Naive thymus-derived CD8-positive, alpha-beta T cell (primary cell): Measurements from ENCODE around the gene PRR27. TPM values are rescaled to one million over a fixed set of nuclear protein-coding genes. Genes with fewer than 3 reads are reported as not detected.

Experiments used
- ATAC-seq, 2 donors: fragments of 150-1000 bp; cut with Tn5 transposase in 1 of 2; sonication (Bioruptor Pico), chemical (Tn5 transposase) in 1 of 2; 1 replicate in 1 of 2; 2 replicates in 1 of 2; pipeline ENCODE4 v1.10.0; 2021; ENCODE audit warnings: mild to moderate bottlenecking in 2 of 2, moderate library complexity in 2 of 2
- POLR2A ChIA-PET: fragments of 350-600 bp; sonication (Branson Sonifier 250); formaldehyde crosslinking; loops from one replicate; lab custom pipeline; 2021; ENCODE audit warnings: antibody characterized with exemption; lab: Charles Lee
- DNase-seq, 10 donors: peaks; one replicate each; pipeline versions ENCODE4 v3.0.0 to v3.0.0-alpha.2; 2020 to 2022
- H3K27ac Mint-ChIP-seq, 10 donors: one replicate each; pipeline ENCODE4 v1.8.0; 2020 to 2022; ENCODE audit warnings: mild to moderate bottlenecking in 10 of 10, mixed read lengths in 10 of 10, moderate library complexity in 4 of 10, inconsistent platforms in 1 of 10
- H3K27me3 Mint-ChIP-seq, 5 donors: one replicate each; pipeline ENCODE4 v1.8.0; 2021 to 2022; ENCODE audit warnings: mixed read lengths in 5 of 5
- H3K36me3 Mint-ChIP-seq, 3 donors: one replicate each; pipeline ENCODE4 v1.8.0; 2020 to 2022; ENCODE audit warnings: mixed read lengths in 3 of 3, mild to moderate bottlenecking in 2 of 3, inconsistent platforms in 1 of 3
- H3K4me1 Mint-ChIP-seq, 4 donors: one replicate each; pipeline ENCODE4 v1.8.0; 2021 to 2022; ENCODE audit warnings: mixed read lengths in 4 of 4
- H3K4me3 Mint-ChIP-seq, 10 donors: one replicate each; pipeline ENCODE4 v1.8.0; 2020 to 2022; ENCODE audit warnings: mild to moderate bottlenecking in 10 of 10, mixed read lengths in 10 of 10, moderate library complexity in 6 of 10, inconsistent platforms in 1 of 10
- H3K9me3 Mint-ChIP-seq, 9 donors: one replicate each; pipeline ENCODE4 v1.8.0; 2020 to 2022; ENCODE audit warnings: mixed read lengths in 9 of 9, mild to moderate bottlenecking in 3 of 9, inconsistent platforms in 1 of 9, moderate library complexity in 1 of 9
- polyA plus RNA-seq, 3 donors: library from polyadenylated mRNA; unstranded; fragments of 300-500 nt; fragmentation: Illumina TruSeq; gene quantifications; one replicate each; pipeline ENCODE4 v1.2.3, GENCODE V29; 2021
- total RNA-seq, 8 experiments: library from RNA in 2 of 8; stranded (reverse) in 2 of 8; gene quantifications; one replicate each; pipeline ENCODE4 v1.2.3 and lab custom pipeline; 2021 to 2026

Gene PRR27
- total RNA-seq, result not detected
- polyA plus RNA-seq, result not detected
- 0 to 0.09 (median 0) reads per million in 6 experiments for total RNA-seq (lab: John Stamatoyannopoulos, UW)

DNA sequence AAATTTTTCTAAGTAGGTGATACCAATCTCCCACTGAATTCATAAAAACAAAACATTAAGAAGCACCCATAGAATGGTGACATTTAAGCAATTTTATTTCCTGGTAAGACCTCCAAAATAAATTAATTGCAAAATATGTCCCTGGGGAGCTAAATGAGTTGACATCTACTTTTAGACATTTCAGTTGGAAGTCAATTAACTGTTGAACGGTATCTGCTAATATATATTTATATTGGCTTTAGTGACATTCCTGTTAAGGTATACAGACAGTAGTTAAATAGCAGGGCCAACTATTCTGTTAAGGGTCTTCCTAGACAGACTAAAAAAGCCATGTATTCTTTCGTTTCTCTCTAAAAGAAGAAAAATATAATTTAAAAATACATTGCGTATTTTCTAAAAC is at the start of gene PRR27:
TSS of gene PRR27 (plus strand) at position 301 of the 400 bp plus-strand sequence. CDS start 139 bp downstream, outside the sequence.
- no peaks in the 10 kb centered on the region for H3K27me3 Mint-ChIP-seq
- no peak for ATAC-seq

DNA sequence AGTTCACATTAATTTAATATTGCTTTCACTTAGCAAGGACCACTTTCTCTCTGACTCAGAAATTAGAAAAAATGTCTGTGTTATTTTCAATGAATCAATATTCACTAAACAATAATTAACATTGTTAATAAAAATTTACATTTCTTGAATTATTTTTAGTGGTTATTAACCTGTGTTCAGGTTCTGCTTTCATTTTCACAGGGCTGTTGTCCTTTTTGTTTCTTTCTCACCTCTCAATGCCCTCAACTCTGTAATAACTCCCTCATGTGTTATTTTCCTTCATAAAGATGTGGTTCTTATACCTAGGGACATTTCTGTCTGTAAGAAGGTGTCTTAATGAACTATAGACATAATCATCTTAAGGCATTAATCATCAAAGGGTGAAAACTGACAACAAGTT is 43.1 kb upstream of the PRR27 start:
- Mint-ChIP-seq H3K9me3 (peaks cover 0 to 6% (median 2%) of the 10 kb centered on the region in 9 donors), H3K4me3 (no peak overlapping the region), H3K27ac (no peak overlapping the region), H3K36me3 (no peaks in the 10 kb centered on the region), H3K27me3 (no peaks in the 10 kb centered on the region), H3K4me1 (no peaks in the 10 kb centered on the region)
- POLR2A ChIA-PET, result no interaction called here
- ATAC-seq (no peak), DNase-seq (no peak)

More for the DNA sequence above, at the start of gene PRR27:
- Mint-ChIP-seq H3K27ac (no peak within 1 kb of the TSS), H3K4me1 (no peaks in the 10 kb centered on the region), H3K9me3 (no peaks in the 10 kb centered on the region), H3K36me3 (no peaks in the 10 kb centered on the region), H3K4me3 (no peak within 1 kb of the TSS)
- POLR2A ChIA-PET, result no interaction called here
- DNase-seq, result no peak

DNA sequence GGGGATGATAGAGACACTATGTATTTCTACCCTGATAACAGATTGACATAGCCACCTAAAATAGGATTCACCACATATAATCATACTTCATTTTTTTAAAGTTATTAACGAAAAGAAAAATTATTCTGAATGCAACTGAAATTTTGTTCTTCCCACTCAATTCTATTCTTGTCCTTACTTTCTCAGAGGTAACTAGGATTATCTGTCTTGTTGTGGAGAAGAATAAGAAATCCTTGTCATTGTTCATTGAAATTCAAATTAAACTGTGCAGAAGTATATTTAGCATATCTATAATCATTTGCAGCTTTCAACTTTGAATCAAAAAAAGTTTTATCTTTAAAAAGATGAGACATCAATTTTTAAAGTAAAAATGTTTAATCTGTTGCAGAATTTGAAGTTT is 40.4 kb upstream of the PRR27 start:
- no peaks in the 10 kb centered on the region for H3K4me1 Mint-ChIP-seq
- no peak overlapping the region for H3K27ac Mint-ChIP-seq
- POLR2A ChIA-PET, result no interaction called here
- H3K27me3 Mint-ChIP-seq, result no peaks in the 10 kb centered on the region
- H3K9me3 Mint-ChIP-seq, result peaks cover 0 to 6% (median 0%) of the 10 kb centered on the region in 9 donors
- DNase-seq, result no peak
- H3K36me3 Mint-ChIP-seq, result no peaks in the 10 kb centered on the region
- H3K4me3 Mint-ChIP-seq, result no peak overlapping the region
- ATAC-seq, result no peak

DNA sequence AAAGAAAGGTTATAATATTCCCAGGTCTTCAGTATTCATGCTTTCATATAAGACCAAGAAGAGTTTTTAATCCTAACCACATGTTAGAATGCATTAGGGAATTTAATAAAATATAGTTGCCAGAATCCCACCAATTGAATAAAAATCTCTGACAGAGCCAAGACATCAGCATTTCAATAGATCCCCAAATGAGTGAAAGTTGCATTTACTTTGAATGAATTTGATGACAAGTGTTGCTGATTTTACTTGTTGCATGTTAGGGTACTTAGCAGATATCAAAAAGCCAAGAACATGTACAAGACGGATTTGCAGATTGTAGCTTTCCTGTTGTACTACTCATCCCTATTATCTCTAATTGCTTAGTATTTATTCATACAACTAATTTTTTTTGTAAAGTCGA is 39.9 kb upstream of the PRR27 start:
- peaks cover 0 to 6% (median 0%) of the 10 kb centered on the region in 9 donors for H3K9me3 Mint-ChIP-seq
- no peak overlapping the region for H3K27ac Mint-ChIP-seq
- H3K4me1 Mint-ChIP-seq, result no peaks in the 10 kb centered on the region
- H3K27me3 Mint-ChIP-seq, result no peaks in the 10 kb centered on the region
- no peak overlapping the region for H3K4me3 Mint-ChIP-seq
- no peak for DNase-seq
- POLR2A ChIA-PET, result no interaction called here
- ATAC-seq, result no peak
- no peaks in the 10 kb centered on the region for H3K36me3 Mint-ChIP-seq

DNA sequence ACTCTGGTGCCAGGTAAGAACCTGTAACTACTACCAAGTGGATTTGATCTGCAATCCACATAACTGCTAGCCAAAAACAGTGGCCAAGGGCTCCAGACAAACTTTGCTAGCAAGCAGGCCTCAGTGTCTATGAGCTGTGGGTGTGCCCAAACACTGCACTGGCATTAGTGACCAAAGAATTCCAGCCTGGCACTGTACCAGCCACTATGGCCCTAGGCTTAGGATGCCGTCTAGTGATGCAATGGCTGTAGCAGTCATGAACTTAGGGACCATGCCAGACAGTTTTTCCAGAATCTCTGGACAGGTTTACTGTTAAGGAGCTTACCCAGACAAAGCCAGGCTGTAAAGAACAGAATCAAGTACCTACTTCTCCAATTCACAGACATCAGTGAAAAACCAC is 33.7 kb upstream of the PRR27 start:
- DNase-seq (no peak), ATAC-seq (no peak)
- H3K9me3 Mint-ChIP-seq, result peaks cover 0 to 8% (median under 1%) of the 10 kb centered on the region in 9 donors
- H3K27me3 Mint-ChIP-seq, result peaks cover 0 to 4% (median 0%) of the 10 kb centered on the region in 5 donors
- H3K27ac Mint-ChIP-seq, result no peak overlapping the region
- POLR2A ChIA-PET, result no interaction called here
- no peaks in the 10 kb centered on the region for H3K4me1 Mint-ChIP-seq
- H3K36me3 Mint-ChIP-seq, result no peaks in the 10 kb centered on the region
- H3K4me3 Mint-ChIP-seq, result no peak overlapping the region

DNA sequence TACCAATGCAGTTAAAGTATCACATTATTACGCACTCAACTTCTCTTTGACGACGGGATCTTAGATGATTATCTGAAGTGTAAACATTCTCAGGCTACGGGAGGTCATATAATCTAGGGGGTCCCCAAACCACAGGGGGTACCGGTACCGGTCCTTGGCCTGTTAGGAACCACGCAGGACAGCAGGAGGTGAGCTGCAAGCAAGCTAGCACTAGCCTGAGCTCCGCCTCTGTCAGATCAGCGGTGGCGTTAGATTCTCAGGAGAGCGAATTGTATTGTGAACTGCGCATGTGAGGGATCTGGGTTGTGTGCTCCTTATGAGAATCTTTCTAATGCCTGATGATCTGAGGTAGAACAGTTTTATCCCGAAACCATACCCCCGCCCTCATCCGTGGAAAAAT is 20.6 kb upstream of the PRR27 start:
- Mint-ChIP-seq H3K4me1 (no peaks in the 10 kb centered on the region), H3K4me3 (no peak overlapping the region), H3K9me3 (peaks cover 0 to 2% (median 0%) of the 10 kb centered on the region in 9 donors), H3K36me3 (no peaks in the 10 kb centered on the region), H3K27ac (no peak overlapping the region), H3K27me3 (no peaks in the 10 kb centered on the region)
- ATAC-seq (no peak), DNase-seq (no peak)
- POLR2A ChIA-PET, result no interaction called here

DNA sequence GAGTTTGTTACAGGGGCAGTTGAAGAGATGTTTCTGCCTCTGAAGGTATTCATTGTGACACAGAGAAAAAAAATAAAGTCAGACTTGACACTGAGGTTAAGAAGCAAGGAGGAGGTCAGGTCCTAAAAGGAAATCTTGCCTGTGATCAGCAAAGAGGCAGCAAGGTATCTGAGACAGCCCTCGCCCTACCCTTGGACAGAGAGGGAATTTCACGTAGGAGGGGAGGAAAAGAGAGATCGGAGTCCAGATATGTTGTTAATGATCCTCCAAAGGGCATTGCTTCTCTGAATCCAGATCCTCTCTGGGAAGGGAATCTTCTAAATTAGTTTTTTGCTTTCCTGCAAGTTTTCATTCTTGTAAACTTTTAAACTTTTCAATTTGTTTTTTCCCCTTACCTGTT is 15.3 kb upstream of the PRR27 start:
- Mint-ChIP-seq H3K36me3 (no peaks in the 10 kb centered on the region), H3K4me1 (no peaks in the 10 kb centered on the region)

DNA sequence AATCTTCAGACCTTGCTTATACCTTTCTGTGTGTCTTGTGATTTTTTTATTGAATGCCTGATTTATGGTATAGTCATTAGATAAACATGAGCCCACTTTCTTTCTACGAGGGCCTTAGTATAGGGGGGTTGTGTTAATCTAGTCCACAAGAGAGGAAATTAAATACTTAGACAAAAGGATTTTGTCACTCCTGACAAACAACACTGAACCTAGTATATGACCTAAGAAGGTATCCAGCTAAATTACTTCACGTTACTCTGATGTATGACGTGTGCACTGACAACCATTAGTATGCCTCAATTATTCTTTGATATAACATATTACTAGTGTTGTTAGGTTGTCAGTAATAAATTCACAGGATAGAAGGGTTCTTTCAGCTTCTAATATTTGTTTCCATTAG is 2.8 kb upstream of the PRR27 start:
- Mint-ChIP-seq H3K4me3 (no peak overlapping the region), H3K4me1 (no peaks in the 10 kb centered on the region), H3K36me3 (no peaks in the 10 kb centered on the region), H3K27me3 (no peaks in the 10 kb centered on the region), H3K9me3 (no peaks in the 10 kb centered on the region), H3K27ac (no peak overlapping the region)
- POLR2A ChIA-PET, result no interaction called here
- ATAC-seq, result no peak
- DNase-seq, result no peak

More for the DNA sequence above, 15.3 kb upstream of the PRR27 start:
- Mint-ChIP-seq H3K9me3 (peaks cover 0 to 2% (median 0%) of the 10 kb centered on the region in 9 donors), H3K4me3 (no peak overlapping the region), H3K27me3 (no peaks in the 10 kb centered on the region), H3K27ac (no peak overlapping the region)
- DNase-seq (no peak), ATAC-seq (no peak)
- POLR2A ChIA-PET, result no interaction called here

DNA sequence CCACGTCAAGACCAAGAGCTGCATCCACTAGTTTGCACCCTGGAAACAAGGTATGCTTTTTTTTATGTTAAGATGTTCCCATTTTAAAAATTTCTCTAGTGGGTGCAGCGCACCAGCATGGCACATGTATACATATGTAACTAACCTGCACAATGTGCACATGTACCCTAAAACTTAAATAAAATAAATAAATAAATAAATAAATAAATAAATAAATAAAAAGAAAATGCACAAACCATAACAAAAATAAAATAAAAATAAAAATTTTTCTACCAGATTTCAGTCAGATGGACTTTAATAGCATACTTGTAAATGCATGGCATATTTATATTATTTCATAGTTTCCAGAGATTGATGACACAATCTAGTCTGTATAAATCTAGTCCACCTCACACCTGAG is 1.9 kb upstream of the PRR27 start:
- POLR2A ChIA-PET, result no interaction called here
- no peaks in the 10 kb centered on the region for H3K27me3 Mint-ChIP-seq
- no peak overlapping the region for H3K4me3 Mint-ChIP-seq
- H3K9me3 Mint-ChIP-seq, result no peaks in the 10 kb centered on the region
- DNase-seq (no peak), ATAC-seq (no peak)
- no peak overlapping the region for H3K27ac Mint-ChIP-seq
- H3K36me3 Mint-ChIP-seq, result no peaks in the 10 kb centered on the region
- H3K4me1 Mint-ChIP-seq, result no peaks in the 10 kb centered on the region

DNA sequence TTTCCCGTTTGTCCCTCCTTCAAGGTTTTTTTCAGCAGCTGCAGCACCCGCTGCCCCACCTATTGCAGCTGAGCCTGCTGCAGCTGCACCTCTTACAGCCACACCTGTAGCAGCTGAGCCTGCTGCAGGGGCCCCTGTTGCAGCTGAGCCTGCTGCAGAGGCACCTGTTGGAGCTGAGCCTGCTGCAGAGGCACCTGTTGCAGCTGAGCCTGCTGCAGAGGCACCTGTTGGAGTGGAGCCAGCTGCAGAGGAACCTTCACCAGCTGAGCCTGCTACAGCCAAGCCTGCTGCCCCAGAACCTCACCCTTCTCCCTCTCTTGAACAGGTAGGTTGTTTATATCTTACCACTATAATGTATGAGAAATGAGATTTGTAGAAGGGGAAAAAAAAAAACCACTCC is 4.5 kb downstream of the PRR27 start:
- H3K36me3 Mint-ChIP-seq, result no peaks in the 10 kb centered on the region

DNA sequence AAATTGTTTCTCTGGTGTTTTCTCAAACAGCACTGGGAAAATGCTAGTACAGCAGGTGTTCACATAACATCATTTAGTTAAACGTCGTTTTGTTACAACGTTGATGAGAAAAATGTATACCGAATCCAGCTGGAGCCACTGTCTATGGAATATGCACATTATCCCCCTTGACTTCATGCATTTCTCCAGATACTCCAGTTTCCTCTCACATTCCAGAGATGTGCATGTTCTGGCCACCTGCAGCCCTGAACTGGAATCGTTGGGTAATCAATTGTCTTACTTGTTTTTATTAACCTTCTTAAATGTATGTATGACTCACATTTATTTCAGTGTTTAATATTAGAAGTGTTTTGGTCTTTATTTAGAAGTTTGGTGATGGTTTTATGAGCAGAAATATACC is 23.1 kb downstream of the PRR27 start:
- H3K36me3 Mint-ChIP-seq, result no peaks in the 10 kb centered on the region
- POLR2A ChIA-PET, result no interaction called here
- ATAC-seq (no peak), DNase-seq (no peak)
- no peak overlapping the region for H3K4me3 Mint-ChIP-seq
- H3K27me3 Mint-ChIP-seq, result peaks cover 0 to 3% (median 0%) of the 10 kb centered on the region in 5 donors
- H3K4me1 Mint-ChIP-seq, result no peaks in the 10 kb centered on the region
- no peaks in the 10 kb centered on the region for H3K9me3 Mint-ChIP-seq
- H3K27ac Mint-ChIP-seq, result no peak overlapping the region

More for the DNA sequence above, 4.5 kb downstream of the PRR27 start:
- DNase-seq (no peak), ATAC-seq (no peak)
- no peaks in the 10 kb centered on the region for H3K4me1 Mint-ChIP-seq
- no peak overlapping the region for H3K27ac Mint-ChIP-seq
- H3K4me3 Mint-ChIP-seq, result no peak overlapping the region
- H3K9me3 Mint-ChIP-seq, result no peaks in the 10 kb centered on the region
- no peaks in the 10 kb centered on the region for H3K27me3 Mint-ChIP-seq
- POLR2A ChIA-PET, result no interaction called here

DNA sequence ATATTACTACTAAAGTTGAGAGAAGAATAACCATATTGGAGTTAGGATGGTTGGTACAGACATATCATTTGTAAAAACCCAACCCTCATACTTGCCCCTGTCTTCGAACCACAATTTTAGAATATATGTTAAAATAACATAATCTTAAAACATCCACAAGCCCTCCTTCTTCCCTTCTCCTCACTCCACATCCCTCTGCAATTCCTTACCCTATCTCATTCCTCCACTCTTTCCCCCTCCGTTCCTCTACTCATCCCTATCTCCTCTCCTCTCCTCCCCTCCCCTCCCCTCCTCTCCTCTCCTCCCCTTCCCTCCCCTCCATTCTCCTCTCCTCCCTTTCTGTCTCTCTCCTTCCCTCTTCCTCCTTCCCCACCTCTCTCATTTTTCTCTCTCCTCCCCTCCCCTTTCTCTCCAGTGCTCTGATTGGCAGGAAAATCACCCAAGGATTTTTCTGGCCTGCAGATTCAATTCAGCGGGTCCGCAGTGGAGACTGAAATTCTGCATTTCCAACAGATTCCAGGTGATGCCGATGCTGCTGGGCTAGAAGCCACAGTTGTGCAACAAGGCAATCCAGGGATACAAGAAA is 24.1 kb downstream of the PRR27 start:
- H3K27ac Mint-ChIP-seq, result no peak overlapping the region
- no peak overlapping the region for H3K4me3 Mint-ChIP-seq
- ATAC-seq, result no peak
- peaks cover 0 to 4% (median 0%) of the 10 kb centered on the region in 5 donors for H3K27me3 Mint-ChIP-seq
- no peaks in the 10 kb centered on the region for H3K36me3 Mint-ChIP-seq
- DNase-seq, result no peak
- no peaks in the 10 kb centered on the region for H3K4me1 Mint-ChIP-seq
- H3K9me3 Mint-ChIP-seq, result no peaks in the 10 kb centered on the region
- POLR2A ChIA-PET, result no interaction called here

DNA sequence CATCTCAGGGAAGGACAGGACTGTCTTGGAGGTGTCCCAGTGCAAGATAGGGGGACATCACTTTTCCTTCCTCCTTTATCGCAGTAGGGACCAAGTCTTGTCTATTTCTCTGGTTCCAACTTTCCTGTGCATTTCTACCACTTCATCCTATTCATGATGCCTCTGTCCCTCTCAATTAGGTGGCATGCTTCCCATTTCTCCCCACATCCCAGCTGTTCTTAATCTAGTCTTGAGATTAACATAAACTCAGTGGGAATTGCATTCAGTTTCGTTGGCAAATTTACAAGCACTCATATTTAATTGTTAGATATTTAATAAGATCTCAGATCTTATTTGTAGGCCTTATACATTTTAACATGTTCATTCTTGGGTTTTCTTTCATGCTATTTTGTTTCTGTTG is 25.8 kb downstream of the PRR27 start:
- no peaks in the 10 kb centered on the region for H3K36me3 Mint-ChIP-seq
- ATAC-seq (no peak), DNase-seq (no peak)
- H3K9me3 Mint-ChIP-seq, result no peaks in the 10 kb centered on the region
- H3K27ac Mint-ChIP-seq, result no peak overlapping the region
- no peak overlapping the region for H3K4me3 Mint-ChIP-seq
- POLR2A ChIA-PET, result no interaction called here
- H3K4me1 Mint-ChIP-seq, result no peaks in the 10 kb centered on the region
- H3K27me3 Mint-ChIP-seq, result peaks cover 0 to 7% (median 0%) of the 10 kb centered on the region in 5 donors

DNA sequence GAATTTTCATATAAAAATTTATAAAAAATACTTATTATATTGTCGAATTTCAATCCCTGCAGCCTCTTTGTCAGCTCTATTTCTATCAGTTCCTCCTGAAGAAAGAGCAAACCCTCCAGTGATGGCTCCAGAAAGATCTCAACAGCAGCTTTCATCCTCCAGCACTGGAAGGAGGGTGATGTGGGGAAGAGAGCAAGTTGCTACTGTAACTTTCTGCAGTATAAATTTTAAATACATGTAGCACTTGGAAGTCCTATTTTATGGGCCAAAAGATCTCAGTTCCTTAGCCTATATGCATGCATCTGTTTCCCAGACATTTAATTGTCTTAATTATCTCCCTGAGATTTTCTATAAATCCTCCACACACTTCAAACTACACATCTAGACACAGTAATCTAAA is 27.8 kb downstream of the PRR27 start:
- Mint-ChIP-seq H3K9me3 (no peaks in the 10 kb centered on the region), H3K27me3 (peaks cover 0 to 8% (median 0%) of the 10 kb centered on the region in 5 donors), H3K36me3 (no peaks in the 10 kb centered on the region), H3K4me1 (no peaks in the 10 kb centered on the region), H3K27ac (no peak overlapping the region), H3K4me3 (no peak overlapping the region)
- DNase-seq (no peak), ATAC-seq (no peak)
- POLR2A ChIA-PET, result no interaction called here
